Activated CD4-positive, alpha-beta T cell treated with anti-CD3 and anti-CD28 coated beads, Interleukin-2, amount 50 U/mL, for 4 hours (primary cell): ENCODE measurements around the gene KRT84.
A peak's percentile ranks its signal among the peaks of the same experiment; 100 is the strongest.

Source experiments
- DNase-seq, 2 experiments: peaks; one replicate each; pipeline ENCODE4 v3.0.0-alpha.2; 2020

Gene KRT84

GRCh38 chr12:52382854-52383253 is 2.6 kb downstream of the KRT84 start:
- DNase-seq = no peak

- DNase-seq = no peak
These were observed 4.2 kb downstream of the KRT84 start for GRCh38 chr12:52381206-52381605.

DNA sequence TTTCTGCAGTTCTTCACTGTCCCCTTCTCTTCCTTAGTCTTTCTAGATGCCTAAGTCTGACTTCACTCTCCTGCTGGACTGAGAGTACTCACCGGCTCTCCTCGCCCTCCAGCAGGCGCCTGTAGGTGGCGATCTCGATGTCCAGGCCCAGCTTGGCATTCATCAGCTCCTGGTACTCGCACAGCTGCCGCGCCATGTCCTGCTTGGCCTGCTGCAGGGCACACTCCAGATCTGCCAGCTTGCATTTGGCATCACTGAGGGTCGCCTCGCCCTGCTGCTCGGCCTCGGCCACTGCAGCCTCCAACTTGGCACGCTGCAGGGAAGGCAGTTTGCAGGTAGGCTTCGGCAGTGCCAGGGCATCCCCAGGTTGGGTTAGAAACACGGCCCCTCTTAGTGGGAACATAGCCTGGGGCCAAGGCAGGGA is 5.2 kb downstream of the KRT84 start:
- no peak for DNase-seq

DNA sequence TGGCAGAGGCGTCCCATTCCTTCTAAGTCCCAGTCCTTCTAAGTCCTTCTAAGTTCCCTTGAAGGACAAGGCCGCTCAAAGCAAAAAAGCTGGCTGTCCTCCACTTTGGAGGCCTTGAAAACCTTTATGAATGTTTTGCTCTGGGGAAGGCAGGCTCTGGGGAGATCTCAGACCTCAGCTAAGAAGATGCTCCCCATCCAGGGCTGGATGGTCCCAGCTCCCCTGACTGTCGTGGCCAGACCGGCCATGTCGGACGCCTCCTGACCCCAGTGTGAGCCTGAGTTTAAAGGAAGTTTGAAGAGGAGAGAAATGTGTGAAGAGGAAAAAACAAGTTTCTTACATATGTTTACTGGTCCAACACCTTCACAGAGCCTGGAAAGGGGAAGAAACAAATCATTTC is 5.9 kb downstream of the KRT84 start:
- no peak for DNase-seq

DNA sequence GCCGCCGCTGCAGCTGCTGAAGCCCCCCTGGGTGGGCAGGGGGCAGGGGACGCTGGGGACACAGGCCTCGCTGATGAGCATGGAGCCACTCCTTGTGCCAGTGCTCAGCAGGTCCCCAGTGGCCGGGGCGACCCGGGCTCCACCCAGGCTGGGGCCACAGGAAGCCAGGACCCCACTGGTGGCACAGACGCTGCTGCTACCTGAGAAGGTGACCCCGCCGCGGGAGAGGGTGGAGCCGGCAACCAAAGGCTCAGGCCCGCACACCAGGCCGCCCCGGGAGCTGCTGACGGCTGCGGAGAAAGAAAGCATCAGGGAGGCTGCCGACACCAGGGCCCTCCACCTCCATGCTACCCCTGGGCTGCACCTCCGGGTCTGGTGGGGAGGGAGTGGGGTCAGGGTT is 7.4 kb downstream of the KRT84 start:
- DNase-seq = no peak

DNA sequence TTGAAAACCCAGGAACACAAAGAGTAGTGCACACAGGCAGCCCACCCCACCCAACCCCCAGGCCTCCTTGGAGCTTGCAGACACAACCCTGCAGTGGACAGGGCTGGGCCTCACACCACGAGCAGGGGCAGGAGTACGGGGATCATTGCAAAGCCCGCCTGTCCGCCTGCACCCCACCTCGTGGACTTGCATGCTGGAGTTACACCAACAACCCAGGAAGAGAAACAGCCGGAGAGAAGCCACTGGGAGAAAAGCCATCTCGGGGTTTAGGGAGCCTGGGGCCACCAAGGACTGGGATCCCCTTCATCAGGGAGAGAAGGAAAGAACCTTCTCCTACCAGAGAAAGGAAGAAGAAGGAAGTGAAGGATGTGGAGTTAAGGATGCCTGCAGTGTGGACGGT is 8.2 kb downstream of the KRT84 start:
- no peak for DNase-seq

DNA sequence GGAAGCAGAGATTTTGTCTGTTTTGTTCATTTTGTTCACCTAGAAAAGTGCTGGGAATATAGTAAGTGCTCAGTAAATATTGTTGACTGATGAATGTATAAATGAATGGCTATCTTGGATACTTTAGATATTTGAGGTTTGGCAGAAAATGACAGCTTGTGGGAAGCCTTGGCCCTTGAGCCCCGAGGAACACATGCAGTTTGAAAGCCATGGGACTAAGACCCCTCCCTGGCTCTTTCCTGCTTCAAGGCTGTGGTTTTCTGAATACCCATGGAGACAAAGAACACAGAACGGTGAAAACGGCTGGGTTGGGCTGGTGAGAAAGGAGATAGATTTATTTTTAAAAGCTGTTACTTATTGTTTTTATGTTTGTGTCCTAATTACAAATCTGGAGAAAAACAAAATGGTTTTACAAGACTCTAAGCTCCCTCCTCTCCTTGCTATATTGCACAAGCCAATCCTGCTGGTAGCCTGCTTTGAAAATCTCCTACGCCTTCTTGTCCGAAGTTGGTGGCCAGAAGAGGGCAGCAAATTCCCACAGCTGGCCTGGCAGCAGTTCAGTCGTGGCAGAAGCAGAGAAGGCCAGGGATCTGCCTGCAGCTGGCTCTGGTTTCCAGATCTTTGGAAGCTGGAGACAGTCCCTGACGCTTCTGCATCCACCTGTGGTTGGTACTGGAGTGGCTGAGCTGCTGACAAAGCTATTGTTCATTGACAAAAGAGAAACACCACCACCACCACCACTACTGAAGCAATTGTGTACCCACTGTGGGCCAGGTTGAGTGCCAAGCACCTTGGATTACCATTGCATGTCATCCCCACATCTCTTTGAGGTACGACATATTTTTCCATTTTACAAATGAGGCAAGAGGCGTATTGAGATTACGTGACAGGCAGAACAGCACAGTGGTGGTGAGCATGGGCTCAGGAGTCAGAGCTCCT is 13.0 kb downstream of the KRT84 start:
- peak; percentile 33 to 35 for DNase-seq

GRCh38 chr12:52371716-52372115 is 13.7 kb downstream of the KRT84 start:
- DNase-seq = no peak

DNA sequence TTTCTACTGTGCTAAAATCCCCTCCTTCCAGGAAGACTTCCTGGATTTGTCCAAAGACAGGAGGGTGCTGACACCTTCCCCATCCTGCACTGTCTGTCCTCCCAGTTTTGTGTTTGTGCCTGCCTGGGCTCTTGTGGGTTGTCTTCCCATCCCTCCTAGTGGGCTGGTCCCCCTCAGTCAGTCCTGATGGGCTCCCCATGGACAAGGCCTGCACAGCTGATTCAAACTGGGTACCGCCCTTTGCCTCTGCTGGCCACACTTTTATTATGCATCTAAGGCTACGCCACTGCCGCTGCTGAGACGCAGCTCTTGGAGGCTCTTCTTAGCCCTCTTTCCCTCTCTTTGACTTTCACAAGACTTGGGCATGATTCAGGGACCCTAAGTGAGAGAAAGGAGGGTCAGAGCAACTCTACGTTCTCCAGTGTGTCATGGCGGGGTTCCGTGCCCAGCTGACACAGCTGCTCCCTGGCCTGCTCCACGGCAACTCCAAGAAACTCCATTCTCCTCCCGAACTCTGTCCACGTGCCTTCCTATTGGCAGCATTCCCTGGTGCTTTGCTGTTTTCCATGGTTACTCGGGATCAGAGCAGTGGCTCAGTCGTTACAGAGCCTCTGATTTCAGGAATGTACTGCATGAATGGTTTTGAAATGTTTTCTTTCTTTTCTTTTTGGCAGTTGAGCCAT is 14.4 kb downstream of the KRT84 start:
- DNase-seq = no peak

DNA sequence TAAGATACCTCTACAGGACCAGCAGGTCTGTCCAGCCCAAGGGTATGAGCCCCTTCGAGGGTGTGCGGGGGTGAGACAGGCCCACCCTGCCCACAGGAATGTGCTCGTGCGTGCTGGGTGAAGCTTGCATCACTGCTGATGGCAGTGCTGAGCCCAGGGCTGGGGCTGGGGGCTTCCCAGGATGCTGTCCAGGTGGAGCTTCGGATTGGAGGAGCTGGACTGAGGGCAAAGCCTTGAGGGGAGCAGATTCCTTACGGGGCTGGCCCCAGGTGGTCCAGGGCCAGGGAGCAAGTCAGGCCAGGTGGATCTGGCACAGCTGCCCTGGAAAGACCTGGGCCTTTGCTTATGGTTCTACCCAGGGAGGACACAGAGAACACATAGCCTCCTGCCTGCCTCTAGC is 15.6 kb downstream of the KRT84 start:
- DNase-seq = no peak

- no peak for DNase-seq
These were observed 16.2 kb downstream of the KRT84 start for GRCh38 chr12:52369211-52369610.

- DNase-seq = no peak
These were observed 16.9 kb downstream of the KRT84 start for GRCh38 chr12:52368508-52368907.

DNA sequence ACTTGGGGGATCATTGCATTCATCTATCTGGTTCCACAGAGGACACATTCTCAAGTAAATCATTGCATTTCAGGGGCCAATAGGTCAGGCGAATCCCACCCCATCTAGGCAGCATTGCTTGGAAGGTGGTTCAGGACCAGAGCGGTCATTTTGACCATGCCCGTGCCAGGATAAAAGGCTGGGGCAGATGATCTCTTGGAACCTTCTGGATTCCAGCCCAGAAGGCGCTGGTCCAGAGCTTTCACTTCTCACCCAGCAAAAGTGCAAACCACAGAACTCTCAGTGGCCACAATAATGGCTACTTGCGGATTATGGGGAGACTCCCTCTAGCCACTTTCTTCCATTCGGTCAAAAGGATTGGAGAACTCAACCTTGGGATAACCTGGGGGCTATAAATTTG is 17.6 kb downstream of the KRT84 start:
- DNase-seq = no peak

- DNase-seq = no peak
These were observed 18.5 kb downstream of the KRT84 start, which contains the start of gene KRT85 for GRCh38 chr12:52366738-52367485. Gene KRT85 (minus strand): TSS chr12:52367481. CDS start chr12:52367405, 76 bp downstream.

DNA sequence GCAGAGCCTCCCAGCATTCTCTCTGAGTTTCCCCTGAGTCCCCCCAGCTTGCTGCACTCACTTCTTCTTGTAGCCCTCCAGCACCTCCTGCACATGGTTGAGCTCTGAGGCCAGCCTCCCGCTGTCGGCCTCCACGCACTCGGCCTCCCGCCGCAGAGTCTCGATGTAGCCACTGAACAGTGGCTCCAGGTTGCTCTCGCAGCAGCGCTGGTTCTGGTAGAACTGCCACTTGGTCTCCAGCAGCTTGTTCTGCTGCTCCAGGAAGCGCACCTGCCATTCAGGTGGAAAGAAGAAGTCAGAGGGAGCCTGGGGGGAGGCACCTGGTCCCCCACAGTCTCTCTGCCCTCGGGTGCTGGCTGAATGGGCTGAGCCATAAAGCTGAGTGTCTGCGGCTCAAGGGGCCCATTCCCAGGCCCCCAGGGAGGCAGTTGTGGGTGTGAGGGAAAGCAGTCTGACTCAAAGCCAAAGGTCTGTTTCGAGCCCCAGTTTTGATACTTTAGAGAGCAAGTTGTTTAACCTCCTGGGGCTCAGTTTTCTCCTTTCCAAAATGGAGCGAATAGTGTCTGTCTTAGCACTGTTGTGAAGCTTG is 20.5 kb downstream of the KRT84 start:
- no peak for DNase-seq

- no peak for DNase-seq
These were observed 21.4 kb downstream of the KRT84 start for GRCh38 chr12:52364061-52364460.

DNA sequence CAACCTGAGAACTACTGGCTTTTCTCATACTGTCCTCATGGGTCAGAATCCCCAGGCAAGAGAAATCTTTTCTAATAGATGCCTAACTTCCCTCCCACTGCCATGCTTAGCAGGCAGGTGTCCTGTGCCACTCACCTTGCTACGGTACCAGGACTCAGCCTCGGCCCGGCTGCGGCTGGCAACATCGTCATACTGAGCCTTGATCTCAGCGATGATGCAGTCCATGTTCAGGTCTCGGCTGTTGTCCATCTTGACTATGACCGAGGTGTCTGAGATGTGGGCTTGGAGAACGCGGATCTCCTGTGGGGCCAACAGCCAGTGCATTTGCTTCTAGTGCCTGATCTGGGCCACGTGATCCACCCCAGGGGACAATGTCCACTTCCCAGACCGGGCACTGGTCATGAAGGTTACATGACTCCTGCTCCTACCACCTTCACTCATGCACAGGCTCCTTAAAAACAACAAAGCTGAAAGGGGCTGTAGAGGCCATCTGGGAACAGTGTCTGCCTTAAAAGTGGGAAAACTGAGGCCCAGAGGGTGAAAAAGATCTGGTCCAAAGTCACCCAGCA is 22.3 kb downstream of the KRT84 start:
- DNase-seq = no peak

GRCh38 chr12:52362118-52362726 is 23.2 kb downstream of the KRT84 start:
- DNase-seq = no peak

GRCh38 chr12:52361553-52361952 is 23.9 kb downstream of the KRT84 start:
- no peak for DNase-seq

GRCh38 chr12:52360663-52361271 is 24.7 kb downstream of the KRT84 start:
- no peak for DNase-seq

DNA sequence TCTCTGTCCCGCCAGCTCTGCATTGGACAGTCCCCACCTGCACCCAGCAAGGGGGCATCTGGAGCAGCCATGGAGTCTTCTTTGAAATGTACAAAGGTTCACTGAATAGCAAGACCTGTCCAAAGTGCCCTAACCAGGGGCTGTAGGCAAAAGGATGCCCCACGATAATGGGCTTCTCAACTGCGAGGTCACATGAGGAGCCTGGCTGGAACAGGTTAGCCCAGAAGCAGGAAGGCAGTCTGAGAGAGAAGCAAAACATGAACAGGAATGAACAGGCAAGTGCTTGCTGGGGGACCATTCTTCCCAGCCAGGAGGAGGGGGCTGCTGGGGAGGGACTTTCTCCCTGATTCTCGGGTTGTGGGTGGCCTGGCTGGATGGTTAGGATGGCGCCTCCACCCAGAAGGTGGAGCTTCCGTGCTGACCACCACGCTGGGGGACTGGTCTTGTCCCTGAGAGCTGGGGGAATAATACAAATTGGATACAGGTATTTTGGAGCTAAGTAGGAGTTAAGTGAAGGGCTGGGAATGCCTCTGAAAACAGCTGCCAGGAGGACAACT is 25.3 kb downstream of the KRT84 start:
- DNase-seq = no peak
